Measurements from ENCODE around the gene CDK17. TPM values are rescaled to one million over a fixed set of nuclear protein-coding genes. Genes with fewer than 3 reads are reported as not detected.
"Not testable (repeated sequence)": the region's sequence is repeated elsewhere in the genome, so short reads cannot be mapped to it uniquely, and the experiment has no call there.

Gene CDK17
- total and polyA plus RNA-seq, 10 donors = 12.9 to 108 (median 66.4) TPM

DNA sequence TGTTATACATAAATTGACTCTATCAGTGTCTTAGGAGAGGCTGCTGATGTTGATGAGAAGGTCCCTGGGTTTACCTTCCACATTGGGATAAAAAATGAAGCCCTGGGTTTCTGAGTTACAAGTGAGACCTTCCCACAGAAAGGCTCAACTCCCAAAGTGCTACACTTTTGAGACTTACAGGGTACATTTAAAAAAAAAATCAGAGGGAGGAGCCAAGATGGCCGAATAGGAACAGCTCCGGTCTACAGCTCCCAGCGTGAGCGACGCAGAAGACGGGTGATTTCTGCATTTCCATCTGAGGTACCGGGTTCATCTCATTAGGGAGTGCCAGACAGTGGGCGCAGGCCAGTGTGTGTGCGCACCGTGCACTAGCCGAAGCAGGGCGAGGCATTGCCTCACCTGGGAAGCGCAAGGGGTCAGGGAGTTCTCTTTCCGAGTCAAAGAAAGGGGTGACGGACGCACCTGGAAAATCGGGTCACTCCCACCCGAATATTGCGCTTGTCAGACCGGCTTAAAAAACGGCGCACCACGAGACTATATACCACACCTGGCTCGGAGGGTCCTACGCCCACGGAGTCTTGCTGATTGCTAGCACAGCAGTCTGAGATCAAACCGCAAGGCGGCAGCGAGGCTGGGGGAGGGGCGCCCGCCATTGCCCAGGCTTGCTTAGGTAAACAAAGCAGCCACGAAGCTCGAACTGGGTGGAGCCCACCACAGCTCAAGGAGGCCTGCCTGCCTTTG, 84.3 kb downstream of the CDK17 start:
- peaks cover 0 to 24% (median 8%) of the 10 kb centered on the region in 6 donors for H3K36me3 ChIP-seq
- H3K27me3 ChIP-seq (replicated peaks in 1 of 7); H3K9me3 ChIP-seq; intact Hi-C loops (cut with DNase I; ENCODE audit: low total_unique reads): not testable (repeated sequence)
- TF ChIP-seq POLR2AphosphoS5 (IDR thresholded peaks at IDR 0.05) = peak in 2 of 3 donors; percentile 40 to 56
- H3K4me3 ChIP-seq = peak overlapping the region in 7 of 8 donors; percentile 8 to 66 (median 34)
- peaks cover 0 to 27% (median 13%) of the 10 kb centered on the region in 6 donors for H3K4me1 ChIP-seq
- peak; percentile 71 for DNase-seq
- WGBS, 5 donors = 54 to 77% (median 65%) methylated on average over 19 to 33 of the region's 33 CpGs
- H3K27ac ChIP-seq = peak overlapping the region in 6 of 8 donors; percentile 7 to 80 (median 64)

DNA sequence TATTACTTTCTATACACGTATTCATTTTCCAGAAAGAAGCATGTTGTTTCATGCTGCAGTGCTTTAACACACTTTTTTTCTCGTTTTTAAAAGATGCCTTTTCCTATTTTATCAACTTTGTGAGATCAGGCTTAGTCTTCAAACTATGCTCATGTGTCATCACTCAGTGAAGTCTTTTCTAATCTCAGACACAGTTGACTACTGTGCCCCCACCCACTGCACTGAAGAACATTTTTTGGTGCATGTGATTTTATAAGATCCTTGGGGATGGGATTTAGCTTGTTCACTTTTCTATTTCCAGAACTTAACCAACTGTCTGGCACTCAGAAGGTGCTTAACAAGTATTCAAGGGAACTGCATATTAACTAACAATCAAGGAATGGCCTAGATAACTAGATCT, 85.5 kb downstream of the CDK17 start:
- Histone ChIP-seq H3K4me3 (no peak overlapping the region), H3K4me1 (peaks cover 0 to 27% (median 13%) of the 10 kb centered on the region in 6 donors), H3K9me3 (no peaks in the 10 kb centered on the region), H3K27me3 (replicated peaks in 1 of 7) (no peaks in the 10 kb centered on the region), H3K27ac (no peak overlapping the region), H3K36me3 (peaks cover 0 to 34% (median 14%) of the 10 kb centered on the region in 6 donors)
- intact Hi-C loops (cut with DNase I; ENCODE audit: low total_unique reads) = no loop called here
- no peak for TF ChIP-seq POLR2A (IDR thresholded peaks at IDR 0.05)
- TF ChIP-seq, protein P1, sequence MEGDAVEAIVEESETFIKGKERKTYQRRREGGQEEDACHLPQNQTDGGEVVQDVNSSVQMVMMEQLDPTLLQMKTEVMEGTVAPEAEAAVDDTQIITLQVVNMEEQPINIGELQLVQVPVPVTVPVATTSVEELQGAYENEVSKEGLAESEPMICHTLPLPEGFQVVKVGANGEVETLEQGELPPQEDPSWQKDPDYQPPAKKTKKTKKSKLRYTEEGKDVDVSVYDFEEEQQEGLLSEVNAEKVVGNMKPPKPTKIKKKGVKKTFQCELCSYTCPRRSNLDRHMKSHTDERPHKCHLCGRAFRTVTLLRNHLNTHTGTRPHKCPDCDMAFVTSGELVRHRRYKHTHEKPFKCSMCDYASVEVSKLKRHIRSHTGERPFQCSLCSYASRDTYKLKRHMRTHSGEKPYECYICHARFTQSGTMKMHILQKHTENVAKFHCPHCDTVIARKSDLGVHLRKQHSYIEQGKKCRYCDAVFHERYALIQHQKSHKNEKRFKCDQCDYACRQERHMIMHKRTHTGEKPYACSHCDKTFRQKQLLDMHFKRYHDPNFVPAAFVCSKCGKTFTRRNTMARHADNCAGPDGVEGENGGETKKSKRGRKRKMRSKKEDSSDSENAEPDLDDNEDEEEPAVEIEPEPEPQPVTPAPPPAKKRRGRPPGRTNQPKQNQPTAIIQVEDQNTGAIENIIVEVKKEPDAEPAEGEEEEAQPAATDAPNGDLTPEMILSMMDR (IDR thresholded peaks at IDR 0.05 in 8 of 11, conservative IDR thresholded peaks at IDR 0.05 in 3 of 11) = no peak
- TF ChIP-seq POLR2AphosphoS5 (IDR thresholded peaks at IDR 0.05) = no peak
- DNase-seq = no peak
- 78 to 83% (median 80%) methylated on average over 2 of the region's 2 CpGs for whole genome bisulfite sequencing, 5 donors

DNA sequence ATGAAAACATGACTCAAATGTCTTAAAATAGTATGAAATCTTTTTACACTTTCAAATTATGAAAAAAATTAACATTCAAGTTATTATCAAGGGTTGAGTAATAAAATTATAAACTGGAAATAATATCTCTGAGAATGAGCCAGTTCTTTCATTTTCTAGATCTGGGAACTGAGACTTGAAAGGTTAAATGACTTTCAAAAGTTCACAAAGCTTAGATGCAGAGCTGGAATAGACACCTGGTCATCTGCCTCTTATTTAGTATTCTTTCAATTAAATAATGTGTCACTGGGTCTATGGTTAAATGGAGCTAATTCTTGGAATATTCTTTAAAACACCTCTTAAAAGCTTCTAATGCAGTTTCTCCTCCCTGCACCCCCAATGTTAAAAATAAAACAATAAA, 86.6 kb downstream of the CDK17 start:
- Histone ChIP-seq H3K4me1 (peaks cover 0 to 27% (median 13%) of the 10 kb centered on the region in 6 donors), H3K4me3 (no peak overlapping the region), H3K9me3 (no peaks in the 10 kb centered on the region), H3K27ac (peak overlapping the region in 1 of 8 donors; percentile 18), H3K27me3 (replicated peaks in 1 of 7) (no peaks in the 10 kb centered on the region), H3K36me3 (peaks cover 0 to 46% (median 14%) of the 10 kb centered on the region in 6 donors)
- DNase-seq = no peak
- intact Hi-C loops (cut with DNase I; ENCODE audit: low total_unique reads) = loop anchor here (2.0 kb wide), 1 partner anchor 13 kb away; no protein-coding TSS in a partner anchor
- TF ChIP-seq, protein P1 (IDR thresholded peaks at IDR 0.05 in 8 of 11, conservative IDR thresholded peaks at IDR 0.05 in 3 of 11) = no peak
- TF ChIP-seq POLR2A (IDR thresholded peaks at IDR 0.05) (no peak), POLR2AphosphoS5 (IDR thresholded peaks at IDR 0.05) (no peak)

DNA sequence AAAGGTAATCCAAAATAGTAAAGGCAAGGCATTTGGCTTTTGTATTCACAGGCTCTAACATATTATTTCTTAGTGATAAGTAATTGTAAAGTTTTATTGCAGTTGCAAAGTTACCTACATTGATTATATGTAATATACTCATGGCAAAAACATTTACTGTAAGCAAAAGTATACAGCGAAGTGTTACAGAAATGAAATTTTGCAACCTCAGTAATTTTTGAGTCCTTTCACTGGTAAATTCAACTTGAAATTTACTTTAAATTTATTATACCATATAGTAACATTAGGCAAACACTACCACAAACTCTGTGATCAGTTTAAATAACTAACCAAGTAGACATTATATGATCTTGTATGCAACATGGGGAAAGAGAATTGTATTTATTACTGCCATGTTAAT, 89.0 kb downstream of the CDK17 start:
- Histone ChIP-seq H3K4me3 (no peak overlapping the region), H3K27ac (no peak overlapping the region), H3K9me3 (no peaks in the 10 kb centered on the region), H3K36me3 (peaks cover 0 to 65% (median 14%) of the 10 kb centered on the region in 6 donors), H3K4me1 (peaks cover 0 to 37% (median 13%) of the 10 kb centered on the region in 6 donors), H3K27me3 (replicated peaks in 1 of 7) (no peaks in the 10 kb centered on the region)
- TF ChIP-seq POLR2AphosphoS5 (IDR thresholded peaks at IDR 0.05) = no peak
- 95 to 100% (median 96%) methylated on average over 1 of the region's 1 CpG for WGBS, 5 donors
- intact Hi-C loops (cut with DNase I; ENCODE audit: low total_unique reads) = no loop called here
- DNase-seq = no peak

DNA sequence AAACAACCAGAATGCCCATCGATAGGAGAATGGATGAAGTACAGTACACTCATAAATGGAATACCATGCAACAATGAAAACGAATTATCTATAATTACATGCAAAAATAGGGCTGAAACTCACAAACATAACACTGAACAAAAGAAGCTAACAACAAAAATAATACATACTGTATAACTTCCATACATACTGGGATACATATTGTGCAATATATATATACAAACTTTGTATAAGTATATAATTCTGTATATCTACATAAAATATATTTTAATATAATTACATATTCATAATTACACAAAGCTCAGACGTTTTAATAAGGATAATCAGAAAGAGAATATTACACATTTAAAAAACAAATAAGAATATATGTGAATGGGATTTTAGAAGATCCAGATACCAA, 90.2 kb downstream of the CDK17 start:
- Histone ChIP-seq H3K27ac (no peak overlapping the region), H3K4me1 (peaks cover 0 to 31% (median 7%) of the 10 kb centered on the region in 6 donors), H3K27me3 (replicated peaks in 1 of 7) (no peaks in the 10 kb centered on the region), H3K4me3 (no peak overlapping the region), H3K36me3 (peaks cover 0 to 73% (median 14%) of the 10 kb centered on the region in 6 donors), H3K9me3 (no peaks in the 10 kb centered on the region)
- 81 to 95% (median 89%) methylated on average over 3 of the region's 3 CpGs for WGBS, 5 donors
- intact Hi-C loops (cut with DNase I; ENCODE audit: low total_unique reads) = no loop called here
- no peak for TF ChIP-seq POLR2A (IDR thresholded peaks at IDR 0.05)
- TF ChIP-seq, protein P1 (IDR thresholded peaks at IDR 0.05 in 8 of 11, conservative IDR thresholded peaks at IDR 0.05 in 3 of 11) = no peak
- no peak for TF ChIP-seq POLR2AphosphoS5 (IDR thresholded peaks at IDR 0.05)
- no peak for DNase-seq
